PC-9 (cell line): ENCODE measurements around the gene HAGH. TPM values are rescaled to one million over a fixed set of nuclear protein-coding genes. Genes with fewer than 3 reads are reported as not detected.

ENCODE experiments used
- BruUV-seq: library from RNA; stranded (reverse); fragments of 400-500 nt; replicated peaks from 2 replicates; lab custom pipeline; 2021; lab: Mats Ljungman, UMichigan
- CTCF ChIA-PET: fragments of 300-600 bp; sonication (Branson Sonifier 250); formaldehyde crosslinking; loops from one replicate; lab custom pipeline; 2022; ENCODE audit warnings: antibody characterized with exemption; lab: Charles Lee
- POLR2A ChIA-PET: fragments of 300-600 bp; sonication (Branson Sonifier 250); formaldehyde crosslinking; loops from one replicate; lab custom pipeline; 2022; ENCODE audit warnings: antibody characterized with exemption; ENCODE audit not compliant: unreplicated experiment; lab: Charles Lee
- DNase-seq, 2 experiments: peaks; one replicate each; pipeline versions ENCODE4 v3.0.0 to v3.0.0-alpha.2; 2015 to 2022; ENCODE audit warnings: mixed read lengths in 1 of 2
- H2AFZ ChIP-seq: fragments of 200-600 bp; sonication (generic); 2 replicates; pipeline ENCODE4 v1.8.1; 2017; ENCODE audit warnings: antibody characterized with exemption
- H3F3A ChIP-seq: fragments of 200-600 bp; sonication (generic); 2 replicates; pipeline ENCODE4 v1.8.1; 2017; ENCODE audit warnings: antibody characterized with exemption, mild to moderate bottlenecking, low read depth; ENCODE audit not compliant: insufficient read depth
- H3K27ac ChIP-seq: fragments of 200-600 bp; sonication (generic); 2 replicates; pipeline ENCODE4 v1.6.1; 2016; ENCODE audit warnings: mixed run types
- H3K27me3 ChIP-seq: fragments of 200-600 bp; sonication (generic); 2 replicates; pipeline ENCODE4 v1.6.1; 2016; ENCODE audit warnings: low read depth, mixed run types; ENCODE audit not compliant: insufficient read depth
- H3K36me3 ChIP-seq: fragments of 200-600 bp; sonication (generic); 2 replicates; pipeline ENCODE4 v1.6.1; 2016; ENCODE audit warnings: low read depth, mixed run types
- H3K4me1 ChIP-seq: fragments of 200-600 bp; sonication (generic); replicated peaks from 2 replicates; pipeline ENCODE4 v1.6.1; 2016; ENCODE audit warnings: mixed run types; ENCODE audit not compliant: insufficient read depth
- H3K4me2 ChIP-seq: fragments of 200-600 bp; sonication (generic); 2 replicates; pipeline ENCODE4 v1.6.1; 2017; ENCODE audit warnings: mixed run types
- H3K4me3 ChIP-seq: fragments of 200-600 bp; sonication (generic); 2 replicates; pipeline ENCODE4 v1.6.1; 2016; ENCODE audit warnings: mixed run types
- H3K79me2 ChIP-seq: fragments of 200-600 bp; sonication (generic); 2 replicates; pipeline ENCODE4 v1.6.1; 2017; ENCODE audit warnings: low read depth, mixed run types
- H3K9me2 ChIP-seq: fragments of 200-600 bp; sonication (generic); 2 replicates; pipeline ENCODE4 v1.8.1; 2017; ENCODE audit warnings: mild to moderate bottlenecking; ENCODE audit not compliant: insufficient read depth
- H3K9me3 ChIP-seq: fragments of 200-600 bp; sonication (generic); 2 replicates; pipeline ENCODE4 v1.8.1; 2016; ENCODE audit warnings: low read depth; ENCODE audit not compliant: insufficient read depth
- H4K20me1 ChIP-seq: fragments of 200-600 bp; sonication (generic); 2 replicates; pipeline ENCODE4 v1.8.1; 2017; ENCODE audit not compliant: insufficient read depth
- EZH2 ChIP-seq: fragments of 200-600 bp; sonication (generic); IDR thresholded peaks from 2 replicates; pipeline ENCODE4 v1.8.0; 2017; ENCODE audit warnings: antibody characterized with exemption, low read depth
- intact Hi-C: fragments of 100-400 bp; cut with micrococcal nuclease; formaldehyde crosslinking; loops from one replicate; pipeline ENCODE4 v1.10.0; 2022; ENCODE audit not compliant: unreplicated experiment
- total RNA-seq: library from RNA; stranded (reverse); gene quantifications from 2 replicates; pipeline ENCODE4 v1.2.3, GENCODE V29; 2021
- TF ChIP-seq, protein P1 (sequence below): fragments of 200-600 bp; sonication (generic); conservative IDR thresholded peaks from 2 replicates; pipeline ENCODE4 v1.6.1; 2017; ENCODE audit warnings: mixed run types, antibody characterized with exemption, mild to moderate bottlenecking, moderate library complexity

HAGH gene
- total RNA-seq, 1 experiment from 2014 or later = 51.8 TPM

- Histone ChIP-seq H3K27ac (no peak overlapping the region), H3F3A (peaks cover 46% of the 10 kb centered on the region), H3K9me2 (no peaks in the 10 kb centered on the region), H2AFZ (no peak overlapping the region), H3K9me3 (no peaks in the 10 kb centered on the region), H3K4me2 (no peak overlapping the region), H3K36me3 (0 out of 2 replicates have a peak, but pooled peaks cover 11% of the 10 kb centered on the region), H4K20me1 (peaks cover 49% of the 10 kb centered on the region), H3K79me2 (peaks cover 51% of the 10 kb centered on the region), H3K4me3 (no peak overlapping the region), H3K4me1 (peaks cover 18% of the 10 kb centered on the region), H3K27me3 (no peaks in the 10 kb centered on the region)
- ChIA-PET CTCF (no interaction called here), POLR2A (no interaction called here)
- TF ChIP-seq, protein P1, sequence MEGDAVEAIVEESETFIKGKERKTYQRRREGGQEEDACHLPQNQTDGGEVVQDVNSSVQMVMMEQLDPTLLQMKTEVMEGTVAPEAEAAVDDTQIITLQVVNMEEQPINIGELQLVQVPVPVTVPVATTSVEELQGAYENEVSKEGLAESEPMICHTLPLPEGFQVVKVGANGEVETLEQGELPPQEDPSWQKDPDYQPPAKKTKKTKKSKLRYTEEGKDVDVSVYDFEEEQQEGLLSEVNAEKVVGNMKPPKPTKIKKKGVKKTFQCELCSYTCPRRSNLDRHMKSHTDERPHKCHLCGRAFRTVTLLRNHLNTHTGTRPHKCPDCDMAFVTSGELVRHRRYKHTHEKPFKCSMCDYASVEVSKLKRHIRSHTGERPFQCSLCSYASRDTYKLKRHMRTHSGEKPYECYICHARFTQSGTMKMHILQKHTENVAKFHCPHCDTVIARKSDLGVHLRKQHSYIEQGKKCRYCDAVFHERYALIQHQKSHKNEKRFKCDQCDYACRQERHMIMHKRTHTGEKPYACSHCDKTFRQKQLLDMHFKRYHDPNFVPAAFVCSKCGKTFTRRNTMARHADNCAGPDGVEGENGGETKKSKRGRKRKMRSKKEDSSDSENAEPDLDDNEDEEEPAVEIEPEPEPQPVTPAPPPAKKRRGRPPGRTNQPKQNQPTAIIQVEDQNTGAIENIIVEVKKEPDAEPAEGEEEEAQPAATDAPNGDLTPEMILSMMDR = no peak
- TF ChIP-seq EZH2 = no peak
- no peak for DNase-seq
- intact Hi-C loops = no loop called here
- BruUV-seq = no TSS peak
Observed at GRCh38 chr16:1776991-1777374, 49.6 kb downstream of the HAGH start.

DNA sequence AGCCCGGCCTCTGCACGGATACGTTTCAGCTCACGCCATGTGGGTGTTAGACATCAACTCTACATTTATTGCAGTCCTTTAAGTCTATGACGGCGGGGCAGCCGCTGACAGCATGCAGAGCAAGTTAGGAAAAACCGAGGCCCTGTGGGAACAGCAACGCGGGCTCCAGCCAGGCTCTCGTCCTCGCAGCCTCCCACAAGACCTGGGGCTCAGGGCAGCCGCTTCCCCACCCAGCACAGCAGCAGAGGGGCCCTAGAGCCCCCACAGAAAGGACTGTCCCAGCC is 50.0 kb downstream of the HAGH start:
- no peak overlapping the region for H2AFZ ChIP-seq
- no peaks in the 10 kb centered on the region for H3K27me3 ChIP-seq
- intact Hi-C loops = no loop called here
- H3K9me2 ChIP-seq = no peaks in the 10 kb centered on the region
- H4K20me1 ChIP-seq = peaks cover 49% of the 10 kb centered on the region
- CTCF ChIA-PET = no interaction called here
- H3K27ac ChIP-seq = no peak overlapping the region
- no peak overlapping the region for H3K4me3 ChIP-seq
- no peak overlapping the region for H3K4me2 ChIP-seq
- TF ChIP-seq, protein P1 = no peak
- no peak for TF ChIP-seq EZH2
- H3F3A ChIP-seq = peaks cover 45% of the 10 kb centered on the region
- peaks cover 53% of the 10 kb centered on the region for H3K79me2 ChIP-seq
- no TSS peak for BruUV-seq
- H3K9me3 ChIP-seq = no peaks in the 10 kb centered on the region
- peaks cover 18% of the 10 kb centered on the region for H3K4me1 ChIP-seq
- POLR2A ChIA-PET = no interaction called here
- H3K36me3 ChIP-seq = 0 out of 2 replicates have a peak, but pooled peaks cover 13% of the 10 kb centered on the region
- no peak for DNase-seq

DNA sequence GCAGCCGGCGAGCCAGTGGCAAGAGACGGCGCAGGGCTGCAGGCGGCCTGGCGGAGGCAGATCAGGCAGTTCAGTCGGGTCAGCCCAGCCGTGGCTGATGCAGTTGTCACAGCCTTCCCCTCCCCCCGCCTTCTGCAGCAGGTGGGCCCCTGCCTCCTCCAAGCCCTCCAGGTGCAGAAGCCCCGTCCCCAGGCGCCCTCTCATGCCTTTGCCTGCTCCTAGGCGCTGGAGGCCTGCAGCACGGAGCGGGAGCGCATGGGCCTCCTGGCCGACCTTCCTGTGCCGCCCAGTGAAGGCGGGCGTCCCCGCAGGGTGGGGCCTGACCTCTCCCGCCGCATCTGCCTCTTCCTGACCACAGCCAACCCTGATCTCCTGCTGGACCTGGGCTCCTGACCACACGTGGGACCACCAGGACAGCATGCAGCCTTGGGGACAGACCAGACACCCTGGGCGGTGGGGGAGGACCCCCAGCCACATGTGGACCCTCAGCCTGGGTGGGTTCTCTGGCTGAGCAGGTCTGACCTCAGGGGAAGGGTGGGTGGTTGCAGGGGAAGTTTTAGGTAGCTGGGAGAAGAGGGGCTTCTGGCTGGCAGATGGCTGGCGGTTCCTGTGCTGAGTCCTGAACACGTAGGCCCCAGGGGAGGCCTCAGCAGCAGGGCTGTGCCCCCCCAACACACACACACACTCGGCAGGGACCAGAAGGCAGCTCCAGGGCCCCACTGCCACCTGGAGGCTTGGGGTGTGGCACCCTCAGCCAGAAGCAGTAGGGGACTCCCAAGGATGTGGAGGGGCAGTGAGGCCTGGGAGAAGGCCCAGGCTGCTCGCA is 50.6 kb downstream of the HAGH start:
- Histone ChIP-seq H4K20me1 (peaks cover 44% of the 10 kb centered on the region), H3K79me2 (peaks cover 47% of the 10 kb centered on the region), H2AFZ (no peak overlapping the region), H3K27me3 (no peaks in the 10 kb centered on the region), H3K9me3 (no peaks in the 10 kb centered on the region), H3K4me2 (no peak overlapping the region), H3K36me3 (0 out of 2 replicates have a peak, but pooled peaks cover 13% of the 10 kb centered on the region), H3K27ac (no peak overlapping the region), H3K4me3 (no peak overlapping the region), H3K9me2 (no peaks in the 10 kb centered on the region), H3F3A (peaks cover 39% of the 10 kb centered on the region), H3K4me1 (peaks cover 14% of the 10 kb centered on the region)
- BruUV-seq = no TSS peak
- DNase-seq = no peak
- ChIA-PET POLR2A (no interaction called here), CTCF (no interaction called here)
- intact Hi-C loops = no loop called here
- TF ChIP-seq EZH2 = no peak
- TF ChIP-seq, protein P1 = no peak
